NCI-H2196 treated with DMSO at 0.1 percent for 48 hours (cell line): ENCODE results near the gene KAT2A.

Experiments
- DNase-seq: peaks from one replicate; lab custom pipeline; 2025; ENCODE audit not compliant: unreplicated experiment; lab: John Stamatoyannopoulos, UW

Gene KAT2A

DNA sequence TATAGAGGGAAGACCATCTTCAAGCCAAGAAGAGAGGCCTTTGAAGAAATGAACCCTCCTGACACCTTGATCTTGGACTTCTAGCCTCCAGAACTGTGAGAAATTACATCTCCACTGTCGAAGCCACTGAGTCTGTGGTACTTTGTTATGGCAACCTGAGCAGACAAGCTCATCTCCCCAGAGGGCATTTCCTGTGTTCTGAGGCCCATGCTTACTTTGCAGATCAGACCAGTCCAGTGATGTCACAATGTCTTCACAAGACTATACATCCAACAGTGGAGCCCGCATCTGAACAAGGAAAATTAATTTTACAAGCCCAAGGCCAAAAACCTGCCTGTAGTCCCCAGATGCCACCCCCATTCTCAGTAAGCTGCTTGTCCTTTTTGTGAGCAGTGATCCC is 56.0 kb downstream of the KAT2A start:
- DNase-seq: no peak
